H1 (cell line): Measurements from ENCODE around the gene LLPH.

ENCODE experiments used
- CTBP2 ChIP-seq: IDR thresholded peaks from 2 replicates; pipeline ENCODE4 v1.7.0; 2011; ENCODE audit warnings: borderline replicate concordance, mild to moderate bottlenecking, moderate library complexity, mixed read lengths, low read length; ENCODE audit not compliant: insufficient read depth, insufficient read length
- CTCF ChIP-seq, 3 experiments: IDR thresholded peaks; 1 replicate in 2 of 3; 2 replicates in 1 of 3; pipeline versions ENCODE4 v1.5.1 to v1.6.1; 2011; ENCODE audit warnings: low read length in 3 of 3, mild to moderate bottlenecking in 3 of 3, inconsistent platforms in 2 of 3, low read depth in 1 of 3, moderate library complexity in 1 of 3; ENCODE audit not compliant: insufficient read depth in 1 of 3; ENCODE audit errors: control extremely low read depth in 1 of 3
- GABPA ChIP-seq: IDR thresholded peaks from 2 replicates; pipeline ENCODE4 v1.6.1; 2011; ENCODE audit warnings: mild to moderate bottlenecking, low read length, moderate library complexity, borderline replicate concordance; ENCODE audit not compliant: insufficient read depth
- MAFK ChIP-seq: IDR thresholded peaks from 2 replicates; pipeline ENCODE4 v1.6.1; 2012; ENCODE audit warnings: low read depth, mild to moderate bottlenecking, improper control_type of control experiment, low read length
- RFX5 ChIP-seq: IDR thresholded peaks from 2 replicates; pipeline ENCODE4 v1.6.1; 2011; ENCODE audit warnings: low read depth, low read length, improper control_type of control experiment, borderline replicate concordance
- SIN3A ChIP-seq, 2 experiments: IDR thresholded peaks in 1 of 2; conservative IDR thresholded peaks in 1 of 2; 2 replicates each; pipeline ENCODE4 v1.6.1; 2011 to 2012; ENCODE audit warnings: low read length in 2 of 2, improper control_type of control experiment in 1 of 2, low read depth in 1 of 2, mild to moderate bottlenecking in 1 of 2
- TAF1 ChIP-seq: IDR thresholded peaks from 2 replicates; pipeline ENCODE4 v1.6.1; 2011; ENCODE audit warnings: mild to moderate bottlenecking, low read depth, low read length

GRCh38 chr12:66077542-66077941 lies 53.0 kb downstream of the LLPH start:
- TF ChIP-seq SIN3A (conservative IDR thresholded peaks at IDR 0.05 in 1 of 2, IDR thresholded peaks at IDR 0.05 in 1 of 2; ENCODE audit: low read depth in 1 of 2, low read length in 2 of 2) (no peak), CTCF (IDR thresholded peaks at IDR 0.05; ENCODE audit: control extremely low read depth in 1 of 3, insufficient read depth in 1 of 3, low read depth in 1 of 3, low read length in 3 of 3) (no peak), RFX5 (no peak), CTBP2 (no peak), MAFK (no peak), GABPA (no peak), TAF1 (no peak)
